Stimulated activated CD8-positive, alpha-beta memory T cell treated with anti-CD3 and anti-CD28 coated beads, Interleukin-12 subunit alpha, Interleukin-12 subunit beta, amount 100 ng/mL, for 24 hours (primary cell): ENCODE results near the gene EPB41L5.
"Not testable (repeated sequence)": the region's sequence is repeated elsewhere in the genome, so short reads cannot be mapped to it uniquely, and the experiment has no call there.

Experiments
- DNase-seq: peaks from one replicate; pipeline ENCODE4 v3.0.0-alpha.2; 2020; ENCODE audit errors: extremely low read depth

The EPB41L5 gene

GRCh38 chr2:120141300-120142069 lies 128.6 kb downstream of the EPB41L5 start:
- no peak for DNase-seq

- no peak for DNase-seq
These were observed 129.8 kb downstream of the EPB41L5 start for GRCh38 chr2:120142528-120143219.

DNA sequence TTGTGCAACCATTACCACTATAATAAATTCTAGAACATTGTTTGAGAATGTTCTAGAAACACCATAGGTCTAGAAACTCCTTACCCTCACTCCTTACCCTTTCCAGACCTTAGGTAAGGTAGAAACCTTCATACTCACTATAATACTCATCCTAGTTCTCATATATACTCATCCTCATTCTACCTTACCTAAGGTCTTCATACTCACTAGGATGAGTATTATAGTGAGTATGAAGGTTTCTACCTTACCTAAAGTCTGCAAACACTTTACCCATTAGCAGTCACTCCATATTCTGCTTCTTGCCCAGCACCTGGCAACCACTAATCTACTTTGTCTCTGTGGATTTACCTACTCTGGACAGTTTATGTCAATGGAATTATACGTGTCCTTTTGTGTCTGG lies 135.4 kb downstream of the EPB41L5 start:
- no peak for DNase-seq

DNA sequence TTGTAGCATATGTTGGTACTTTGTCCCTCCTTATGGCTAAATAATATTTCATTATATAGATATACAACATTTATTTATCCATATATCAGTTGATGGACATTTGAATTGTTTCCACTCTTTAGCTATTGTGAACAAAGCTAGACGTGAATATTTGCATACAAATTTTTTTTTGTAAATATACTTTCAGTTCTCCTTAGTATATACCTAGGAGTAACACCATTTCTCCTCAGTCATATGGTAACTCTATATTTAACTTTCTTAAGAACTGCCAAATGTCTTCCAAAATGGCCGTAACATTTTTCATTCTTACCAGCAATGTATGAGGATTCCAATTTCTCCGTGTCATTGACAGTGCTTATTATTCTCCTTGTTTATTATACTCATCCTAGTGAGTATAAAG lies 135.8 kb downstream of the EPB41L5 start:
- DNase-seq = no peak

DNA sequence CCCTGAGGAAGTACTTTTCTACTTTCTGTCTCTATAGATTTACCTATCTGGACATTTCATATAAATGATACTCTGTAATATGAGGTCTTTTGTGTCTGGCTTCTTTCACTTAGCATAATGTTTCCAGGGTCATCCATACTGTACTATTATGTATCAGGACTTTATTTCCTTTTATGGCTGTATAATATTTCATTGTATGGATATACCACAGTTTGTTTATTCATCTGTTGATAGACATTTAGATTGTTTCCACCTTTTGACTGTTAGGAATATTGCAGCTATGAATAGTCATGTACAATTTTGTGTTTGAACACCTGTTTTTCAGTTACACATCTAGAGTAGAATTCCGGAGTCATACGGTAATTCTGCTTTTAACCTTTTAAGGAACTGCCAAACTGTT lies 136.5 kb downstream of the EPB41L5 start:
- no peak for DNase-seq

GRCh38 chr2:120150040-120150482 lies 137.2 kb downstream of the EPB41L5 start:
- no peak for DNase-seq

DNA sequence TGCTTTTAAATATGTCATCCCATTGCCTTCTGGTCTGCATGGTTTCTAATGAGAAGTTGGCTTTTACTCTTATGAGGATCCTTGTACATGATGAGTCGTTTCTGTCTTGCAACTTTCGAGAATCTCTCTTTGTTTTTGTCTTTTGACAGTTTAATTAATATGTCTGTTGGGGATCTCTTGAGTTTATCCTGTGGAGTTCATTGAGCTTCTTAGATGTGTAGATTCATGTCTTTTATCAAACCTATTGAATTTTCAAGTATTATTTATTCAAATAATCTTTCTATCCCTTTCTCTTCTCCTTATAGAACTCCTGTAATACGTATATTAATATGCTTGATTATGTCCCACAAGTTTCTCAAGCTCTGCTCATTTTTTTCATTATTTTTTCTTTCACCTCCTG lies 142.4 kb downstream of the EPB41L5 start:
- no peak for DNase-seq

DNA sequence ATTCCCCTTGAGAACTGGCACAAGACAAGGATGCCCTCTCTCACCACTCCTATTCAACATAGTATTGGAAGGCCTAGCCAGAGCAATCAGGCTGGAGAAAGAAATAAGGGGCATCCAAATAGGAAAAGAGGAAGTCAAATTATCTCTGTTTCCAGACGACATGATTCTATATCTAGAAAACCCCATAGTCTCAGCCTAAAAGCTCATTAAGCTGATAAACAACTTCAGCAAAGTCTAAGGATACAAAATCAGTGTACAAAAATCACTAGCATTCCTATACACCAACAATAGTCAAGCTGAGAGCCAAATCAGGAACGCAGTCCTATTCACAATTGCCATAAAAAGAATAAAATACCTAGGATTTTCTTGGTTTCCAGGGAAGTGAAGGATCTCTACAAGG lies 145.8 kb downstream of the EPB41L5 start:
- not testable (repeated sequence) for DNase-seq

DNA sequence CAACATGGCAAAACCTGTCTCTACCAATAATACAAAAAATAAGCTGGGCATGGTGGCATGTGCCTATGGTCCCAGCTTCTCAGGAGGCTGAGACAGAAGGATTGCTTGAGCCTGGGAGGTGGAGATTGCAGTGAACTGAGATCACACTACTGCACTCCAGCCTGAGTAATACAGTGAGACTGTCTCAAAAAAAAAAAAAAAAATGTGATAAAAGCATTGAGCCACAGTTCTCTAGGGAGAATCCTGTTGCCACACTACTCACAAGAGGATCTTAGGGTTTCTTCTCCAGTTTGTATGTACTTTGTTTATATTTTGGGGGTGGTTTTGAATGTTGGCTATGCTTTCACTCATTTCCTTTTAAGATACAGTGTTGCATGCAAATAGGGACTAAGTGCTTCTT lies 148.3 kb downstream of the EPB41L5 start:
- no peak for DNase-seq

DNA sequence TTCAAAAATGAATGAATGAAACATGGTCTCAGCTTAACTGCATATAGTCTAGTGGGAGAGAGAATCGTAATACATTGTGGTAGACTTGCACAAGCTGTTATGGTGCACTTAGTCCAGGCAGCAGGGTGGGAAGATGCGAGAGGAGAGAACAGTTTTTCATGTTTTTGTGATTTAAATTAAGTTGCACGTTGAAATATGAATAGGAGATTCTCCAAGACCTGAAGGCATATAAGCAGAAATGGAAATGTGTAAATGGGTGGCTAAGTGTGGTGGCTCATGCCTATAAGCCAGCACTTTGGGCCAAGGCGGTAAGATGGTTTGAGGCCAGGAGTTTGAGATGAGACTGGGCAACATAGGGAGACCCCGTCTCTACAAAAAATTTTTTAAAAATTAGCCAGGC lies 149.8 kb downstream of the EPB41L5 start:
- DNase-seq = no peak

- no peak for DNase-seq
These were observed 154.4 kb downstream of the EPB41L5 start for GRCh38 chr2:120167272-120167671.

GRCh38 chr2:120169020-120169419 lies 156.1 kb downstream of the EPB41L5 start:
- no peak for DNase-seq

DNA sequence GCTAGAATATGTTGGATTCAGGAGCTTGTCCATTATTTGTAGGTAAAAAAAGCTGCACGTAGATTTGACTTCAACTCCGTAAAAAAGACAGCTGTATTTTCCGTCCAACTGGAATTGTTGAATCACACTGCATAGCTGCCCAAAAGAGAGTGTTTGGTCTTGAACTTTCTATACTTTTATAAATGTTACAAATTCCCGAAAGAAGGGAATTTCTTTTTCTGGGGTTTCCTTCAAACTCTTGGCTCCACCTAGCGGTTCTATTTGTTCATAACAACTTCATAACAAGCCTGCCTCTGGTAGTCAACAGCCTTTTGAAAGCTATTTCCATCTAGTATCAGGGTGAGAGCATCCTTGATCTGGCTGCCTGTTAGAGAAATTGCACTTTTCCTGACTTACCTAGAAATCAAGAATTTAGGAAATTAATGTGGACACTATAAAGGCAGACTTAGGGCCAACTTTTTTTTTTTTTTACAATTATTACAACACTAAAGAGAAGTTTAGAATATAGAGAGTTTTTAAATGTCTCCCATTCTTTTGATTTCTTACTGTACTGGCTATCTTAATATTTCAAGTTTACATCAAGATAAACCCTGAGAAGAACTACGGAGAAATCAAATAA lies 162.2 kb downstream of the EPB41L5 start:
- DNase-seq = no peak

GRCh38 chr2:120176526-120176925 lies 163.6 kb downstream of the EPB41L5 start:
- no peak for DNase-seq

GRCh38 chr2:120177001-120177621 lies 164.2 kb downstream of the EPB41L5 start:
- peak; percentile 51 for DNase-seq

DNA sequence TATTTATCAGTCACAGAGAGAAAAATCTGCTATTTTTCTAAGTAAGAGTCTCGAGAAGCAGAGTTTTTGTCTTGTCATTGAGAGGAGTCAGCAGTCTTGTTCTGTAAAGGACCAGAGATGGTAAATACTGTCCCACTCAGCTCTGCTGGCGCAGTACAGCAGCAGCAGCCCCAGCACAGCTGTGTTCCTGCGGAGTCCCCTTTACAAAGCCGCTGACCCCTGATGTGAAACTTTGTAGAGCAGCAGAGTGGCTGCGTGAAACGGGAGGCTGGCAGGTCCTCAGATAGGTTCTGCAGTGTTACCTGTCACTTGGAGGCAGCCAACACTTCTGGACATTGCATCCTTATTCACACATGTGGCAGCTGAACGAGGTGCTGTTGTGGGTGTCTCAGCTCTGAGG lies 165.1 kb downstream of the EPB41L5 start:
- no peak for DNase-seq

- DNase-seq = no peak
These were observed 166.5 kb downstream of the EPB41L5 start for GRCh38 chr2:120179396-120179795.

- DNase-seq = no peak
These were observed 167.2 kb downstream of the EPB41L5 start for GRCh38 chr2:120180066-120180465.

GRCh38 chr2:120182019-120182560 lies 169.2 kb downstream of the EPB41L5 start:
- DNase-seq = no peak

- no peak for DNase-seq
These were observed 176.3 kb downstream of the EPB41L5 start for GRCh38 chr2:120189189-120189588.

- no peak for DNase-seq
These were observed 179.4 kb downstream of the EPB41L5 start for GRCh38 chr2:120192280-120192679.

DNA sequence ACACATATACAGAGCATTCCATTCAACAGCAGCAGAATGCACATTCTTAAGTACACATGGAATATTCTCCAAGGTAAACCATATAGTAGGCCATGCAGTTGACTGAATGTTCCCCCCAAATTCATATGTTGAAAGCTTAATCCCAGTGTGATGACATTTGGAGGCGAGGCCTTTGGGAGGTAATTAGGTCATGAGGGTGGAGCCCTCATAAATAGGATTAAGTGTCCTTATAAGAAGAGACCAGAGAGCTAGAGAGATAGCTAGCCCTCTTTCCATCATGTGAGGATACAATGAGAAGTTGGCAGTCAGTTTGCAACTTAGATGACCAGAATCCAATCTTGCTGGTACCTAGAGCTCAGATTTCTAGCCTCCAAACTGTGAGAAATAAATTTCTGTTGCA lies 182.7 kb downstream of the EPB41L5 start:
- no peak for DNase-seq
